Measurements from ENCODE around the gene ZFAND6. TPM values are rescaled to one million over a fixed set of nuclear protein-coding genes. Genes with fewer than 3 reads are reported as not detected.

ZFAND6 gene
- total RNA-seq, 4 donors from 2014 or later, result 85.1 to 151 (median 120) TPM

GRCh38 chr15:80070840-80071239 is 11.4 kb downstream of the ZFAND6 start:
- ATAC-seq (ENCODE audit: low FRiP score), result no peak
- TF ChIP-seq, protein P1, sequence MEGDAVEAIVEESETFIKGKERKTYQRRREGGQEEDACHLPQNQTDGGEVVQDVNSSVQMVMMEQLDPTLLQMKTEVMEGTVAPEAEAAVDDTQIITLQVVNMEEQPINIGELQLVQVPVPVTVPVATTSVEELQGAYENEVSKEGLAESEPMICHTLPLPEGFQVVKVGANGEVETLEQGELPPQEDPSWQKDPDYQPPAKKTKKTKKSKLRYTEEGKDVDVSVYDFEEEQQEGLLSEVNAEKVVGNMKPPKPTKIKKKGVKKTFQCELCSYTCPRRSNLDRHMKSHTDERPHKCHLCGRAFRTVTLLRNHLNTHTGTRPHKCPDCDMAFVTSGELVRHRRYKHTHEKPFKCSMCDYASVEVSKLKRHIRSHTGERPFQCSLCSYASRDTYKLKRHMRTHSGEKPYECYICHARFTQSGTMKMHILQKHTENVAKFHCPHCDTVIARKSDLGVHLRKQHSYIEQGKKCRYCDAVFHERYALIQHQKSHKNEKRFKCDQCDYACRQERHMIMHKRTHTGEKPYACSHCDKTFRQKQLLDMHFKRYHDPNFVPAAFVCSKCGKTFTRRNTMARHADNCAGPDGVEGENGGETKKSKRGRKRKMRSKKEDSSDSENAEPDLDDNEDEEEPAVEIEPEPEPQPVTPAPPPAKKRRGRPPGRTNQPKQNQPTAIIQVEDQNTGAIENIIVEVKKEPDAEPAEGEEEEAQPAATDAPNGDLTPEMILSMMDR (IDR thresholded peaks at IDR 0.05), result no peak
- DNase-seq (ENCODE audit: low spot score), result no peak

DNA sequence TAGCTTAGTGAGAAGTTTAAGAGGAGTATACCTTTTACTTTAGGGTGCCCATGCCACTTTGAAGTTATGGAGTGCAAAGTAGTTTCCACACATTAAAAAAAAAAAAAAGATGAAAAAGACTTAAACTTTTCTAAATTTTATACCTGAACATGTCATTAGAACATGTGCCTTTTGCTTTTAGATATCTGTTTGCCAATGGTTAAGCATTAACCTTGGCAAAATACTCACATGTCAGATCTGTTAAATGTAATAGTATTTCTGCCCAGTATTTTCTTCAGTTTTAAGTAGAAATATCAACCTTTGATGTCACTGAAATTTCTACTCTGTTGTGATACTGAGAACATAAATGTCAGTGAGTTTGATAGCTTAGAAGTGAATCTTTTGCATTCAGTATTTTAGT is 12.2 kb downstream of the ZFAND6 start:
- no peak for DNase-seq (ENCODE audit: low spot score)
- no peak for ATAC-seq (ENCODE audit: low FRiP score)
- TF ChIP-seq, protein P1 (IDR thresholded peaks at IDR 0.05), result no peak

DNA sequence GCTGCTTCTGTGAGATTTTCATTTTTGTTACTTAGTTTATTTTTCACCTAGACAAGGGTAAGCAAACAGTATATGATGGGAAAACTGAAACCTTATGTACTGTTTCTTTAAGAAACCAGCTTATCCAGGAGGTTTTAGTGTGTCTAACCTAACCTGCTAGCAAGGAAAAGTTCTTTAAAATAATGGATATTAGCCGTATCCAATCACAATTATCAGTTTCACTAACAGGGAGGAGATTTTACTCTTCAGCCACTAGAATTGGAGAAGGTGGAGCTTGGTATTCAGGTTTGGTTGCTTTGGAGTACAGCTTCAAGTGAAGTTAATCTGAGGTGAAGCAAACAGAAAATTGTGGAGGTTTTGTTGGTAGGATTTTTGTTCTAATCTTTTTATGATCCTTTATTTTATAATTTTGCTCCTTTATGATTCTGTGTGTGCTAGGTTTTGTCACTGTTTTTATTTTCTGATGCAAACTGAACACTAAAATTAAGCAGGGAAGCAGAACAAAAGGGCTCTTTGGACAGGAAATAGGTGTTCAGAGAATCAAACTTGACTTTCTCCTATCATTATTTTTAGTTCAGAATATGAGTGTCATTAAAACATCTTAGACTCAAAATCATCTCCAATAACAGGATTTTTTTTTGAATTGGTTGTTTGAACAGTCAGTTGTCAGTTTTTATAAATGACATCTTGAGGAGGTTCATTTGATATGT is 13.0 kb downstream of the ZFAND6 start:
- ATAC-seq (ENCODE audit: low FRiP score) (peak; percentile 83), DNase-seq (ENCODE audit: low spot score) (no peak)
- TF ChIP-seq, protein P1 (IDR thresholded peaks at IDR 0.05), result no peak

- TF ChIP-seq, protein P1 (IDR thresholded peaks at IDR 0.05), result no peak
- no peak for ATAC-seq (ENCODE audit: low FRiP score)
- no peak for DNase-seq (ENCODE audit: low spot score)
These were observed 13.7 kb downstream of the ZFAND6 start for GRCh38 chr15:80073197-80073596.

DNA sequence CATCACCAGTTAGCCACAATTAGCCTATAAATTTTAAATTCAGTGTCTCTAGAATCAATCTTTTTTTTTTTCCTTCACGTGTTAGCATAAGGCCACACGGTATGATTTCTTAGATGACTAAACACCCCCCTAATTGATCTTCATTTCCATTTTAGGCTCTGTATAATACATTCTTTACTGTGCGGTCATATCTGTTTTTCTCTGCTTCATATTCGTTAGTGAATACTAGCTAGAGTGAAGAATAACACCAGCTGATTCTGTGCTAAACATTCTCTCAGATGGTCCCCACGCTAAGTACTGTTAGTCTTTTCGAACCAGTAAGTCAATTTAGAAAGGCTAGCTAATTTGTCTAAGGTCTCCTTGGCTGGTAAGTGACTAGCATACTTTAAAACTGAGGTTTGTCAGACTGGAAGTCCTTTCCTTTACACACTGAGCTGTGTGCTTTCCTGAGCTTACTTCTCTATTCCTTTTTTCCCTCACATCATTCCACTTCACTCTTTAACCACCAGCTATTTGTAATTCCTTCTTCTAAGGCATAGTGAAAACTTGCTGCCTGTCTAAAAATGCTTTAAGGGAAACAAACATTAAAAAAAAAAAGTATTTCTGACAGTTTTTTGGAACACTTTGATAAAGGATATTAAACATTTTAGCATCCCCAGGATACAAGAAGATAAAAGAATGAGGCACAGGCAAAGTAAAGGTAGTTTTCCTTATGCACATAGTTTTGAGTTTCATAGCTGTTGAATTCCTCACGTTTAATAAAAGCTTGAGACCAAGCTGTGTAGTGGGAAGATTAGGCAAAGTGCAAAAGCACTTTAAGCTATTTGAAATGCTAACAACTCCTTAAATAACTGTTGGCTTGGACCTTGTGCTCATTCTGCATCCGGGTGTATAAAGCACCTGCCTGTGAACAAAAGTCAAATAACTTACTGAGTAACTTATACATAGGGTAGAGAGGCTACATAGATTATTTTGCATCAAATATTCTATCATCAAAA is 17.1 kb downstream of the ZFAND6 start:
- TF ChIP-seq, protein P1 (IDR thresholded peaks at IDR 0.05), result no peak
- DNase-seq (ENCODE audit: low spot score) (no peak), ATAC-seq (ENCODE audit: low FRiP score) (peak; percentile 56)

- no peak for DNase-seq (ENCODE audit: low spot score)
- TF ChIP-seq, protein P1 (IDR thresholded peaks at IDR 0.05), result no peak
- ATAC-seq (ENCODE audit: low FRiP score), result no peak
These were observed 21.9 kb downstream of the ZFAND6 start for GRCh38 chr15:80081390-80081789.
